COLO668 (cell line): Measurements from ENCODE around the gene INCA1.
A peak's percentile ranks its signal among the peaks of the same experiment; 100 is the strongest.

Source experiments
- DNase-seq: peaks from one replicate; lab custom pipeline; 2025; ENCODE audit not compliant: unreplicated experiment; lab: John Stamatoyannopoulos, UW

INCA1 gene

GRCh38 chr17:5011928-5012327 lies 14.6 kb upstream of the INCA1 start:
- DNase-seq = no peak

DNA sequence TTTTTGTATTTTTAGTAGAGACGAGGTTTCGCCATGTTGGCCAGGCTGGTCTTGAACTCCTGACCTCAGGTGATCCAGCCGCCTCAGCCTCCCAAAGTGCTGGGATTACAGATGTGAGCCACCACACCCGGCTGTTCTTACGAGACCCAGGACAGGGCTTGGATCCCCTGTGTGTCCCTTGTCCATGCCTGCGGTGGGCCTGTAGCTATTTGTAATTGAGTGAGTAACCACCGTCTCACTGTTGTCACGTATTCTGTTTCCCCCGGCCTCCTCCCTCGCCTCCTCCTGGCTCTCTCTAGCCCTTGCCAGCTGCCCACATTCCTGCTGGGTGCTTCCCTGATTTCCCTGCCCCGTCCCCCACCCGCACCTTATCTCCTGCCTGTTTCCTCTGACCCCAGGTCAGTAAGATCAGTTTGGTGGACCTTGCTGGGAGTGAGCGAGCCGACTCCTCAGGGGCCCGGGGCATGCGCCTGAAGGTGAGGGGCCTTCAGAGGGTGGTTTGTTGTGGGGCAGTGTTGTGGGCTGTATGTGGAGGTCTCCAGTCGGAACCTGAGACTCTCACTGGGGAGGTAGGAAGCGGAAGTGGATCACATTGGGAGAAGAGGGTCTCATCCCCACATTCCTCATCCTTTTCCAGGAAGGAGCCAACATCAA lies 6.0 kb upstream of the INCA1 start:
- DNase-seq = no peak

DNA sequence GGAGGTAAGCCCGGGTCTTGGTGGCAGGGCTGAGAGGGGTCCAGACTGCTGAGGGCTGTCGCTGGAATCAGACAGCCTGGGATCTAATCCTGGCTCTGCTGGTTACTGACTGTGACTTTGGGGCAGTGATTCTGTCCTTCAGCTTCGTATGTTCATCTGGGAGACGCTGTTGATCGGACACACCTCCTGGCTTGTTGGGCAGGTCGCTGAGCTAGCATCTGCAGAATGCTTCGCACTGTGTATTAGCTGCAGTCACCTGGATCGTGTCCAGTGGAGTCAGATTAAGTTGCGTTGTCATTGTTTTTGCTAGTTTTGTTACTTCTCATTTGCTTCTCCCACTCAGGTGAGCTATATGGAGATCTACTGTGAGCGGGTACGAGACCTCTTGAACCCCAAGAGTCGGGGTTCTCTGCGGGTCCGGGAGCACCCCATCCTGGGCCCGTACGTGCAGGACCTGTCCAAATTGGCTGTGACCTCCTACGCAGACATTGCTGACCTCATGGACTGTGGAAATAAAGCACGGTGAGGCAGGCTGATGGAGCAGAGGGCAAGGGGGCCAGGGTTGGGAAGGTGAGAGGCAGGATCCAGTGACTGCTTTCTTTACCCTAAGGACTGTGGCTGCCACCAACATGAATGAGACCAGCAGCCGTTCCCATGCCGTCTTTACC lies 4.9 kb upstream of the INCA1 start:
- DNase-seq = no peak

DNA sequence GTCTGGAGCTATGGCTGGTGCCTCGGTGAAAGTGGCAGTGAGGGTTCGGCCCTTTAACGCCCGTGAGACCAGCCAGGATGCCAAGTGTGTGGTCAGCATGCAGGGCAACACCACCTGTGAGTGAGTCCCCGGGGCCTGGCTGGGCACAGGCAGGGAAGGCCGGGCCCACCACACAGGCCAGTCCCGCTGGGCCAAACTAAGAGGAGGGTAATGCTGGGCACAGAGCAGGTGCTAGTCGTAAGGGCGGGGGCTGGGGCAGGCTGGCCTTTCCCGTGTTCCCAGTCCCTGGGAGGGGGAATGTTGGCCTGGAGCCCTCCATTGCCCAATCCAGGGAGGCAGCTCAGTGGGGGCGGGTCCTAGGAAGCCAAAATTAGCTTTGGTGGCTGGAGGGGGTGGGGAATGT lies 2.9 kb upstream of the INCA1 start:
- no peak for DNase-seq

- no peak for DNase-seq
Measured at GRCh38 chr17:4999430-5000093, 2.2 kb upstream of the INCA1 start.

GRCh38 chr17:4998732-4999429 lies 1.6 kb upstream of the INCA1 start:
- DNase-seq = peak; percentile 6

GRCh38 chr17:4998027-4998731 lies 857 bp upstream of the INCA1 start:
- DNase-seq = no peak

DNA sequence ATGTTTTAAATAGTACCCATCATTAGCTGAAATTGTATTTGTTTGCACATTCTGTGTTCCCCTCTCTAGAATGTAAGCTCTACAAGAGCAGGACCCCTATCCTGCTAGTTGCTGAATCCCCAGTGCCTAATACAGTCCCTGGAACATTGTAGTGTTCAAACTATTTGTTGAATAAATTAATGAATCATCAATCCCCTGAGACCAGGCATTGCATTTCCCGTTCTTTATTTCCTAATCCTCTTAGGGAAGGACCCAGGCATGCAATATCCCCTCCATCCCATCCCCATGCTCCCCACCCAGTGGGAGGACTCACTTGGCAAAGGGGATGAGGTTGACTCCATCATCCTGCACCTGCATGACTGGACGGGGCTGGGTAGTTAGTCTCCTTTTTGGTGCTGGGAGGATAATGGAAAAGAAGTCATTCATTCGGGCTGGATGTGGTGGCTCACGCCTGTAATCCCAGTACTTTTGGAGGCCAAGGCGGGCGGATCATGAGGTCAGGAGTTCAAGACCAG lies 3.2 kb downstream of the INCA1 start:
- no peak for DNase-seq

- DNase-seq = no peak
Measured at GRCh38 chr17:4987767-4988567, 9.4 kb downstream of the INCA1 start.

DNA sequence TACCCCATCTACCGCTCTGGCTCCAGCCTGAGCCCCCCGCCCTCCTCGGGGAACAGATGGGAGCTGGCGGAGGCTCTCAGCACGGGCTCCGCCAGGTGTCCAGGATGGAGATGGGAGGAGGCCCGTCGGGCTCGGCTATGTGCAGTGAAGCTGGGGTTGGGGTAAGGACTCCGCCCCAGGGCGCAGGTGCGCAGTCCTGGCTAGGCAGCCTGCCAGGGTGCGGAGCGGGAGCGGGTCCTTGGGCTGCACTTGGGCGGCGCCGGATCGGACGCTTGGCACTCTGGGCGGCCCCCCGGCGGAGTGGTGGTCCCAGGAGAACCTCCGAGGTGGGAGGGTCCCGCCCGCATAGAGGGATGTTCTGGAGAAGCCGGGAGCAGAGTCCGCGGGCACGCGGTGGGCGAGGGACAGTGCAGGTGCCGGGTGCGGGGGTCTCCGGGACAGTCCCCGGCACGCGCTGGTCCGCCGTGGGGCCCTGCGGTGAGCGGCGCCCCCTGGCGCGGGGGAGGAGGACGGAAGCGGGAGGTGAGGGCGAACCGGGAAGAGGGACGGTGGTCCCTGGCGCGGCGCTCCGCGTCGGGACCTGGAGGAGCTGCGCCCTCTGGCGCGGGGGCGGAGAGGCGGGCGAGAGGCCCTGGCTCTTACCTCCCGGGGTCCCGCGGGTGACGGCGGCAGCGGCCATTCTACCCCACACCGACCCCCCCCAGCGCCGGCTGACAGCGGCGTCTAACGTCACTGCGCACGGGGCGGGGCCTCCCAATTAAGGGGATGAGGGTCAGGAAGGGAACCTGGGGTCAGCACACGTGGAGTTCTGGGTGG lies 10.2 kb downstream of the INCA1 start, which contains the start of gene CAMTA2:
TSS of gene CAMTA2 (minus strand) at position 725 of the 816 bp plus-strand sequence. CDS start 1,453 bp downstream, outside the sequence.
- DNase-seq = peak; percentile 87

GRCh38 chr17:4986403-4986802 lies 10.9 kb downstream of the INCA1 start:
- DNase-seq = peak; percentile 13

DNA sequence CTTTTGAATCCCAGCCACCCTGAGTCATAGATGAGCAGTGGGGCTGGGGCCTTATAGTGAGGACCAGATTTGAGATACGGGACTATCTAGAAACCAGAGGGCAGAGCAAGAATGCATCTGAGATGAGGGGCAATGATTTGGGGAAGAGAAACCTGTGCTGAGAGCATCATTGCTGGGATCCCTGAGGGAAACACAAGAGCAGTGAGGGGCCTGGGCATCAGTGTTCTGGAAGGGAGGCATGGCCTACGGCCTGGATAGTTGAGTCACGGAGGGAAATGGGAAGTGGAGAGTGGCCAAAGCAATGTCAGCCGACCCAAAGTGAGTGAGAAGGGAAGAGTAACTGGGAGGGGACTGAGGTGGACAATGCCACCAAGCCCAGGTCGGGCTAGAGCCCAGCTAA lies 15.0 kb downstream of the INCA1 start:
- DNase-seq = no peak

DNA sequence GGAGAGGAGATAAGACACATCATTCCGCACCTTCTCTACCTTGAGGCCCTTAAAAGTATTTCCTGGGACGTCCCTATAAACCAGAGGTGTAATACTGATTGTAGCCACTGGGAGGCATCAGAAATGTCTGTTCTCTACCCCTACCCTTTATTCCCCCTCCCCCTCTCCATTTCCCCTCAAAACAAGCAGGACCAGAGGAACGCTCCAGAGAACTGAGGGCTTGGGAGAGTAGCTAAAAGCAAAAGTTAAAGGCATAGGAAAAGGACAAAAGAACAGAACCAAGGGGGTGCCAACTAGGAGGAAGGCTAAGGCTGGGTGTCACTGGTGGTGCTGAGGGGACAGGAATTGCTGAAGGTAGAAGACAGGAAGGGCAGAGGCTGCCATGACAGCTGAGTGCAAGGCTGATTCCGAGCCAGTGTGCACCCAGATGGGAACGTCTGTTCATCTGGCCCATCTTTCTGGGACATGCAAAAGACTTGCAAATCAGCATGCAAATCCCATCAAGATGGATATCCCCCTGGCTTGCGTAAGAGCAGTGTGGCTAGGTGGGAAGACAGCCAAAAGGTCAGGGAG lies 16.6 kb downstream of the INCA1 start:
- DNase-seq = peak; percentile 2

- no peak for DNase-seq
Measured at GRCh38 chr17:4978726-4979125, 18.6 kb downstream of the INCA1 start.

- no peak for DNase-seq
Measured at GRCh38 chr17:4974115-4974670, 23.1 kb downstream of the INCA1 start.

DNA sequence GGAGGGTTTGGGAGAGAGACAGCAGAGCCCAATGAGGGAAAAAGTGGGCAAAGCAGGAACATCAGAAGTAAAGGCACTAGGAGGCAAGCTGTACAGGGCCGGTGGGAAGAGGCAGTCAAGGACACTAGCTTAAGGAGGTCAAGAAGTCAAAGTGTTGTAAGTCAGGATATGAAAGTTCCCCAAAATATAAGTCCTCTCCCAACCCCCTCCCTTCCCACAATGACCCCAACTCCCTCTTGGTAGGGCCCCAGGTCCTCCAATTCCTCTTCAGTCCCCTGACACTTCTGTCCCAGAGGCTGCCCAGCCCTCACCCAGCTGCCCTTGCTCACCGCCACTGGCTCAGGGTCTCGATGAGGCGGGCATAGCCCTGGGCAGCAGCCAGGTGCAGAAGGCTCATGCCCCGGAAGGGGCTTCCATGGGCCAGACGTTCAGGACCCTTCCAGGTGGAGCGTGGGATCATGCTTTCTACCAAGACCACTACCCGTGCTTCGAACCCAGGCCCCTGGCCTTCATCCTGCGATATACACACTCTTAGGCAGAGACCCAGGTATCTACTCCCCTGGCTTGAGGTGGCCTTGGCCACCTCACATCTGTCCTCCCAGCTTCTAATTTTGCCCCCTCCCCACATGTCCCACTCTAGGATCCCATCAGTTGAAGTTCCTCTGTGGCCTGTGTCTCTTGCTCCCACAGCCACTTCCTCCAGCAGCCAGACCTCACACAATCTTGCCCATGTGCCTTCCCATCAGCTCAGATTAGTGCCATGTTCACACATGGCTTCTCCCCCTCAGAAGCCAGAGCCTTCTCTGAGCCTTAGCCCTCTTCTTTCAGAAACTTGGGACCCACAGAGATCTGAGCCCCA lies 23.8 kb downstream of the INCA1 start:
- DNase-seq = no peak

- no peak for DNase-seq
Measured at GRCh38 chr17:4972752-4973151, 24.6 kb downstream of the INCA1 start.

DNA sequence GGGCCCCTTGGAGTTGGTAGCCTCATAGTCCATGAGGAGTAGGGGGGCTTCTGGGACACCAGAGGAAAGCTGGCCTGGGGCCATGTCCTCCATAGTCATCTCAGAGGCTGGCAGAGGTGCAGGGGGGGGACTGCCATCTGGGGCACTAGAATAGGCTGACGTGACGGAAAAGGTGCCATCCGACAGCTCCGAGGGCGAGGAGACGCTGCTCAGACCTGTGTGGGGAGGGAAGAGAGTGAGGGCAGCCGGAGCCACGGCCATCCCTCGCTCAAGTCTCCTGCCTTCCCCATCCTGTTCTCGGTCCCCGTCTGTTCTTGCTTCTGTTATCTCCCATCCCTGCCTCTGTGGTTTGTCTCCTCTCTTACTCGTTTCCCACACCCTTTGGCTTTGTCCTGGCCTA lies 25.0 kb downstream of the INCA1 start:
- DNase-seq = no peak
